ENCODE data around the gene DOLPP1. TPM values are rescaled to one million over a fixed set of nuclear protein-coding genes. Genes with fewer than 3 reads are reported as not detected.
A peak's percentile ranks its signal among the peaks of the same experiment; 100 is the strongest.
"Not testable (repeated sequence)": the region's sequence is repeated elsewhere in the genome, so short reads cannot be mapped to it uniquely, and the experiment has no call there.

The DOLPP1 gene
- total RNA-seq, 2 donors from 2014 or later = 13.5 to 24.1 TPM

DNA sequence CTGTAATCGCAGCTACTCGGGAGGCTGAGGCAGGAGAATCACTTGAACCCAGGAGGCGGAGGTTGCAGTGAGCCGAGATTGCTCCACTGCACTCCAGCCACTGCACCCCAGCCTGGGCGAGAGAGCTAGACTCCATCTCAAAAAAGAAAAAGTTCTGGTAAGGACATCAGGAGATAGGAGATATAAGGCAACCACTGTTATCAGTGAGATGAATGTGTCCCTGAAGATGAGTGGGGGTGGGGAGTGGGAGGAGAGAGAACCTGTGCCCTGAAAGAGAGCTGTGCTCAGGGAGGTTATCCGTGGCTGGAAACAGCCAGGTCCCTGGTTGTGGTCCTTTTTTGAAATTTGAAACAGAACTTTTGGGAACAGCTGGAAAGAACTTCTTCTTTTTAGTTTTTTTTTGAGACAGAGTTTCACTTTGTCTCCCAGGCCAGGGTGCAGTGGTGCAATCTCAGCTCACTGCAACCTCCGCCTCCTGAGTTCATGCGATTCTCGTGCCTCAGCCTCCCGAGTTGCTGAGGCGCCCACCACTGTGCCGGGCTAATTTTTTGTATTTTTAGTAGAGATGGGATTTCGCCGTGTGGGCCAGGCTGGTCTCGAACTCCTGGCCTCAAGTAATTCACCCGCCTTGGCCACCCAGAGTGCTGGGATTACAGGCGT lies 32.9 kb downstream of the DOLPP1 start:
- peaks cover 14% of the 10 kb centered on the region for H3K4me1 ChIP-seq (replicated peaks)

DNA sequence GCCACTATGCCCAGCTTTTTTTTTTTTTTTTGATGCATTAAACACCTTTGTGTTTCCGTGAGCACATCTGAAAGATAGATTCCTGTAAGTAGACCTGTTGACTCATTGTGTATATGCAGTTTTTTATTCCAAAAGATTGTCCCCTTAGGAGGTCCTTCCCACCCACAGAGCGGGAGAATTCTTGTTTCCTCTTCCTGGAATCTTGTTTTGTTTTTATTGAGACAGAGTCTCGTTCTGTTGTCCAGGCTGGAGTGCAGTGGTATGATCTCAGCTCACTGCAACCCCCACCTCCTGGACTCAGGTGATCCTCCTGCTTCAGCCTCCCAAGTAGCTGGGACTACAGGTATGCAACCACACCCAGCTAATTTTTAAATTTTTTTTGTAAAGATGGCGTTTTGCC lies 37.9 kb downstream of the DOLPP1 start:
- no peak overlapping the region for H3K27ac ChIP-seq
- 73% methylated on average over 4 of the region's 4 CpGs for WGBS
- no peaks in the 10 kb centered on the region for H3K27me3 ChIP-seq (replicated peaks; ENCODE audit: insufficient read depth)
- H3K9me3 ChIP-seq = no peaks in the 10 kb centered on the region
- H3K4me3 ChIP-seq = no peak overlapping the region
- no peak for DNase-seq (ENCODE audit: low spot score)
- peaks cover 14% of the 10 kb centered on the region for H3K4me1 ChIP-seq (replicated peaks)
- H3K36me3 ChIP-seq = no peaks in the 10 kb centered on the region
- intact Hi-C loops (cut with DNase I) = no loop called here
- TF ChIP-seq POLR2AphosphoS5 (IDR thresholded peaks at IDR 0.05) (no peak), POLR2A (IDR thresholded peaks at IDR 0.05) (no peak)
- TF ChIP-seq, protein P1, sequence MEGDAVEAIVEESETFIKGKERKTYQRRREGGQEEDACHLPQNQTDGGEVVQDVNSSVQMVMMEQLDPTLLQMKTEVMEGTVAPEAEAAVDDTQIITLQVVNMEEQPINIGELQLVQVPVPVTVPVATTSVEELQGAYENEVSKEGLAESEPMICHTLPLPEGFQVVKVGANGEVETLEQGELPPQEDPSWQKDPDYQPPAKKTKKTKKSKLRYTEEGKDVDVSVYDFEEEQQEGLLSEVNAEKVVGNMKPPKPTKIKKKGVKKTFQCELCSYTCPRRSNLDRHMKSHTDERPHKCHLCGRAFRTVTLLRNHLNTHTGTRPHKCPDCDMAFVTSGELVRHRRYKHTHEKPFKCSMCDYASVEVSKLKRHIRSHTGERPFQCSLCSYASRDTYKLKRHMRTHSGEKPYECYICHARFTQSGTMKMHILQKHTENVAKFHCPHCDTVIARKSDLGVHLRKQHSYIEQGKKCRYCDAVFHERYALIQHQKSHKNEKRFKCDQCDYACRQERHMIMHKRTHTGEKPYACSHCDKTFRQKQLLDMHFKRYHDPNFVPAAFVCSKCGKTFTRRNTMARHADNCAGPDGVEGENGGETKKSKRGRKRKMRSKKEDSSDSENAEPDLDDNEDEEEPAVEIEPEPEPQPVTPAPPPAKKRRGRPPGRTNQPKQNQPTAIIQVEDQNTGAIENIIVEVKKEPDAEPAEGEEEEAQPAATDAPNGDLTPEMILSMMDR (IDR thresholded peaks at IDR 0.05) = no peak

More for the DNA sequence above, 32.9 kb downstream of the DOLPP1 start:
- Histone ChIP-seq H3K9me3 (no peaks in the 10 kb centered on the region), H3K36me3 (no peaks in the 10 kb centered on the region), H3K27me3 (replicated peaks; ENCODE audit: insufficient read depth) (no peaks in the 10 kb centered on the region), H3K27ac (peak overlapping the region; percentile 23 to 71), H3K4me3 (no peak overlapping the region)
- DNase-seq (ENCODE audit: low spot score) = no peak
- 86% methylated on average over 17 of the region's 17 CpGs for WGBS
- intact Hi-C loops (cut with DNase I) = no loop called here
- TF ChIP-seq POLR2A (IDR thresholded peaks at IDR 0.05) (no peak), POLR2AphosphoS5 (IDR thresholded peaks at IDR 0.05) (no peak)
- TF ChIP-seq, protein P1 (IDR thresholded peaks at IDR 0.05) = no peak

DNA sequence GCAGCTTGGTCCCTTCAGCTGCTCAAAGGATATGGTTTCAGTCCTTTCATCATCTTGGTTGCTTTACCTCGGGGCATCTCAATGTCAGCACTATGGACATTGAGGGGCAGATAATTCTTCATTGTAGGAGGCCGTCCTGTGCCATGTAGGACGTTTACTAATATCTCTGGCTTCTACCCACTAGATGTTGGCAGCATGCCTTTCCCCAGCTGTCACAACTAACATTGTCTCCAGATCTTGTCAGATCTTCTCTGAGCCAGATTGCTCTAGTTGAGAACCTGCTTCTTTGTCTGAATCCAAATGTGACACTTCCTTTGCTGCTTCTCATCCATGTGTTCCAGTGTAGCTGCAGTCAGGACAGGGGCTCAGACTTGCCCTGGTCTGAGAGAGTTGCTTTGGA lies 40.6 kb downstream of the DOLPP1 start:
- intact Hi-C loops (cut with DNase I) = no loop called here
- DNase-seq (ENCODE audit: low spot score) = peak; percentile 62
- Histone ChIP-seq H3K27ac (peak overlapping the region in 1 of 2 donors; percentile 42), H3K4me1 (replicated peaks) (peaks cover 7% of the 10 kb centered on the region), H3K4me3 (no peak overlapping the region), H3K36me3 (no peaks in the 10 kb centered on the region), H3K9me3 (no peaks in the 10 kb centered on the region), H3K27me3 (replicated peaks; ENCODE audit: insufficient read depth) (no peaks in the 10 kb centered on the region)
- 27% methylated on average over 3 of the region's 3 CpGs for WGBS
- TF ChIP-seq POLR2A (IDR thresholded peaks at IDR 0.05) = no peak
- peak; percentile 63 for TF ChIP-seq POLR2AphosphoS5 (IDR thresholded peaks at IDR 0.05)

DNA sequence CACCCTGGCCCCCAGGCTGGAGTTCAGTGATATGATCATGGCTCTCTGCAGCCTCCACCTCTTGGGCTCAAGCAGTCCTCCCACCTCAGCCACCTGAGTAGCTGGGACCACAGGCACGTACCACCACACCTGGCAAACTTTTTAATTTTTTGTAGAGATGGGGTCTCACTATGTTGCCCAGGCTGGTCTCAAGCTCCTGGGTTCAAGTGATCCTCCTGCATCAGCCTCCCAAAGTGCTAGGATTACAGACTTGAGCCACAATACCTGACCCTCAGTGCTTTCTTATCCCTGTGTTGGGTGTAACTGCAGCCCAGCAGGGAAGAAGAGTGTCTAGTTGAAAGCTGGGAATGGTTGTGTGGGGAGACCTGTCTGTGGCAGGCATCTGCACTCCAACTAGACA lies 41.2 kb downstream of the DOLPP1 start:
- H3K27ac ChIP-seq = peak overlapping the region in 1 of 2 donors; percentile 42
- no peak for TF ChIP-seq POLR2A (IDR thresholded peaks at IDR 0.05)
- no peaks in the 10 kb centered on the region for H3K27me3 ChIP-seq (replicated peaks; ENCODE audit: insufficient read depth)
- 83% methylated on average over 1 of the region's 1 CpG for WGBS
- intact Hi-C loops (cut with DNase I) = no loop called here
- peaks cover 7% of the 10 kb centered on the region for H3K4me1 ChIP-seq (replicated peaks)
- H3K36me3 ChIP-seq = no peaks in the 10 kb centered on the region
- no peak overlapping the region for H3K4me3 ChIP-seq
- no peak for DNase-seq (ENCODE audit: low spot score)
- no peaks in the 10 kb centered on the region for H3K9me3 ChIP-seq

DNA sequence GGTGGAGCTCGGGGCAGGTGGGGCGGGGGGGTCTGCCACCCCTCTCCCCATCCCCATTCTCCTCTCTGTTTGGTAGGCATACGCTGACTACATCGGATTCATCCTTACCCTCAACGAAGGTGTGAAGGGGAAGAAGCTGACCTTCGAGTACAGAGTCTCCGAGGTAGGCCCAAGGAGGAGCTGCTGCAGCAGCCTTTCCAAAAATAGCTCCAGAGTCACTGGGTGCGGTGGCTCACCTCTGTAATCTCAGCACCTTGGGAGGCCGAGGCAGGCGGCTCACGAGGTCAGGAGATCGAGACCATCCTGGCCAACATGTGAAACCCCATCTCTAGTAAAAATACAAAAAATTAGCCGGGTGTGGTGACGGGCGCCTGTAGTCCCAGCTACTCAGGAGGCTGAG lies 42.1 kb downstream of the DOLPP1 start:
- H3K27me3 ChIP-seq (replicated peaks; ENCODE audit: insufficient read depth); H3K36me3 ChIP-seq; DNase-seq (ENCODE audit: low spot score); intact Hi-C loops (cut with DNase I); H3K4me1 ChIP-seq (replicated peaks); H3K9me3 ChIP-seq; H3K4me3 ChIP-seq; H3K27ac ChIP-seq: not testable (repeated sequence)
- WGBS = 97% methylated on average over 15 of the region's 15 CpGs

GRCh38 chr9:129124506-129125069 lies 43.7 kb downstream of the DOLPP1 start:
- H3K9me3 ChIP-seq = no peaks in the 10 kb centered on the region
- intact Hi-C loops (cut with DNase I) = no loop called here
- no peak for TF ChIP-seq POLR2A (IDR thresholded peaks at IDR 0.05)
- no peak for TF ChIP-seq POLR2AphosphoS5 (IDR thresholded peaks at IDR 0.05)
- TF ChIP-seq, protein P1 (IDR thresholded peaks at IDR 0.05) = no peak

More at GRCh38 chr9:129124506-129125069, 43.7 kb downstream of the DOLPP1 start:
- 68% methylated on average over 3 of the region's 3 CpGs for WGBS
- Histone ChIP-seq H3K36me3 (no peaks in the 10 kb centered on the region), H3K4me1 (replicated peaks) (peaks cover 7% of the 10 kb centered on the region), H3K4me3 (no peak overlapping the region), H3K27me3 (replicated peaks; ENCODE audit: insufficient read depth) (no peaks in the 10 kb centered on the region), H3K27ac (no peak overlapping the region)
- DNase-seq (ENCODE audit: low spot score) = no peak
